OCI-LY1 (cell line): ENCODE results near the gene FAM131C.
"Not testable (repeated sequence)": the region's sequence is repeated elsewhere in the genome, so short reads cannot be mapped to it uniquely, and the experiment has no call there.

ENCODE experiments used
- H2AFZ ChIP-seq: fragments of 200-600 bp; sonication (generic), shearing (Covaris generic); 2 replicates; pipeline ENCODE4 v1.6.0; 2014; ENCODE audit warnings: antibody characterized with exemption, mild to moderate bottlenecking, low read length
- H3F3A ChIP-seq: fragments of 200-600 bp; sonication (generic), shearing (Covaris generic); 2 replicates; pipeline ENCODE4 v1.6.0; 2014; ENCODE audit warnings: mild to moderate bottlenecking, antibody characterized with exemption, low read length, moderate library complexity; ENCODE audit not compliant: insufficient read depth
- H3K27ac ChIP-seq: fragments of 200-600 bp; sonication (generic); 2 replicates; pipeline ENCODE4 v1.5.1; 2014; ENCODE audit warnings: low read length, mixed run types, mild to moderate bottlenecking, low read depth; ENCODE audit not compliant: poor library complexity, severe bottlenecking
- H3K27me3 ChIP-seq: fragments of 200-600 bp; sonication (generic); 2 replicates; pipeline ENCODE4 v1.6.0; 2014; ENCODE audit warnings: antibody characterized with exemption, mild to moderate bottlenecking, low read length, moderate library complexity; ENCODE audit not compliant: insufficient read depth
- H3K36me3 ChIP-seq: fragments of 200-600 bp; sonication (generic); 2 replicates; pipeline ENCODE4 v1.6.1; 2014; ENCODE audit warnings: mild to moderate bottlenecking, antibody characterized with exemption, low read length, moderate library complexity, mixed read lengths; ENCODE audit not compliant: insufficient read depth
- H3K4me1 ChIP-seq: fragments of 200-600 bp; sonication (generic); 2 replicates; pipeline ENCODE4 v1.5.1; 2014; ENCODE audit warnings: mild to moderate bottlenecking, low read length, moderate library complexity; ENCODE audit not compliant: insufficient read depth, severe bottlenecking
- H3K4me2 ChIP-seq: fragments of 200-600 bp; sonication (generic), shearing (Covaris generic); 2 replicates; pipeline ENCODE4 v1.6.1; 2014; ENCODE audit warnings: low read length
- H3K4me3 ChIP-seq: fragments of 200-600 bp; sonication (generic); 2 replicates; pipeline ENCODE4 v1.5.1; 2014; ENCODE audit warnings: low read length, low read depth, mild to moderate bottlenecking, mixed read lengths; ENCODE audit not compliant: poor library complexity, severe bottlenecking
- H3K79me2 ChIP-seq: fragments of 200-600 bp; shearing (Covaris generic); 2 replicates; pipeline ENCODE4 v1.6.1; 2016; ENCODE audit warnings: mixed run types, low read length, mixed read lengths; ENCODE audit not compliant: insufficient read depth
- H3K9ac ChIP-seq: fragments of 200-600 bp; sonication (generic), shearing (Covaris generic); 2 replicates; pipeline ENCODE4 v1.6.1; 2014; ENCODE audit warnings: mild to moderate bottlenecking, low read length, mixed read lengths
- H3K9me2 ChIP-seq: fragments of 200-600 bp; sonication (generic), shearing (Covaris generic); 2 replicates; pipeline ENCODE4 v1.6.1; 2014; ENCODE audit warnings: low read depth, mild to moderate bottlenecking, low read length, mixed read lengths
- H3K9me3 ChIP-seq: fragments of 200-600 bp; shearing (Covaris generic); 2 replicates; pipeline ENCODE4 v1.6.1; 2014; ENCODE audit warnings: low read length, mixed read lengths
- H4K20me1 ChIP-seq: fragments of 200-600 bp; sonication (generic), shearing (Covaris generic); 2 replicates; pipeline ENCODE4 v1.6.0; 2016; ENCODE audit warnings: mild to moderate bottlenecking, low read length; ENCODE audit not compliant: insufficient read depth
- CTCF ChIP-seq: fragments of 200-600 bp; sonication (generic), shearing (Covaris generic); IDR thresholded peaks from 2 replicates; pipeline ENCODE4 v1.5.1; 2017; ENCODE audit warnings: mild to moderate bottlenecking, antibody characterized with exemption, low read length, moderate library complexity, mixed read lengths
- EZH2 ChIP-seq: fragments of 200-600 bp; sonication (generic), shearing (Covaris generic); IDR thresholded peaks from 2 replicates; pipeline ENCODE4 v1.8.0; 2017; ENCODE audit warnings: borderline replicate concordance, mixed run types, mild to moderate bottlenecking, antibody characterized with exemption, low read length, moderate library complexity, mixed read lengths

Gene FAM131C

GRCh38 chr1:16026723-16027484, 46.5 kb downstream of the FAM131C start:
- Histone ChIP-seq H3K9ac (no peak overlapping the region), H3K9me2 (no peaks in the 10 kb centered on the region), H2AFZ (no peak overlapping the region), H3K4me1 (no peaks in the 10 kb centered on the region), H3K9me3 (no peaks in the 10 kb centered on the region), H3K36me3 (no peaks in the 10 kb centered on the region), H3K4me2 (no peak overlapping the region), H4K20me1 (no peaks in the 10 kb centered on the region), H3K27me3 (0 out of 2 replicates have a peak, but pooled peaks cover 9% of the 10 kb centered on the region), H3K79me2 (no peaks in the 10 kb centered on the region), H3K27ac (no peak overlapping the region), H3F3A (no peaks in the 10 kb centered on the region), H3K4me3 (no peak overlapping the region)
- TF ChIP-seq EZH2 = no peak
- no peak for TF ChIP-seq CTCF

- not testable (repeated sequence) for H3K36me3 ChIP-seq, H3K4me2 ChIP-seq, H3K9me2 ChIP-seq, H2AFZ ChIP-seq, H3K27me3 ChIP-seq, H3K79me2 ChIP-seq, H3K27ac ChIP-seq, H3K4me1 ChIP-seq, H3K9me3 ChIP-seq, H3F3A ChIP-seq, H4K20me1 ChIP-seq, H3K9ac ChIP-seq, H3K4me3 ChIP-seq
Observed at GRCh38 chr1:16026302-16026701, 47.1 kb downstream of the FAM131C start.

GRCh38 chr1:16023050-16023653, 50.3 kb downstream of the FAM131C start:
- Histone ChIP-seq H4K20me1 (no peaks in the 10 kb centered on the region), H3K4me2 (no peak overlapping the region), H3K27ac (no peak overlapping the region), H3K9me3 (no peaks in the 10 kb centered on the region), H3K27me3 (peaks cover 8% of the 10 kb centered on the region; the same call in 1 of the 2 replicates), H3K36me3 (no peaks in the 10 kb centered on the region), H3K9me2 (no peaks in the 10 kb centered on the region), H3K4me3 (no peak overlapping the region), H3K79me2 (no peaks in the 10 kb centered on the region), H3F3A (no peaks in the 10 kb centered on the region), H2AFZ (no peak overlapping the region), H3K9ac (no peak overlapping the region), H3K4me1 (no peaks in the 10 kb centered on the region)
- no peak for TF ChIP-seq CTCF
- no peak for TF ChIP-seq EZH2

- Histone ChIP-seq H3K4me3 (no peak overlapping the region), H3K27me3 (peaks cover 8% of the 10 kb centered on the region; the same call in 1 of the 2 replicates), H3K9me3 (no peaks in the 10 kb centered on the region), H3F3A (no peaks in the 10 kb centered on the region), H3K4me2 (no peak overlapping the region), H3K9ac (no peak overlapping the region), H3K27ac (no peak overlapping the region), H3K9me2 (no peaks in the 10 kb centered on the region), H3K79me2 (no peaks in the 10 kb centered on the region), H3K36me3 (no peaks in the 10 kb centered on the region), H2AFZ (no peak overlapping the region), H3K4me1 (no peaks in the 10 kb centered on the region), H4K20me1 (no peaks in the 10 kb centered on the region)
- TF ChIP-seq CTCF (no peak), EZH2 (no peak)
Observed at GRCh38 chr1:16022393-16022792, 51.1 kb downstream of the FAM131C start.
